SU-DHL-6 (cell line): ENCODE results near the gene DPAGT1.

ENCODE experiments used
- H2AFZ ChIP-seq: fragments of 200-600 bp; sonication (generic); 2 replicates; pipeline ENCODE4 v1.6.1; 2014; ENCODE audit warnings: low read depth, mild to moderate bottlenecking, moderate library complexity, mixed read lengths, antibody characterized with exemption, low read length; ENCODE audit not compliant: severe bottlenecking
- H3F3A ChIP-seq: fragments of 200-600 bp; shearing (Covaris generic); 2 replicates; pipeline ENCODE4 v1.6.0; 2016; ENCODE audit warnings: antibody characterized with exemption, mild to moderate bottlenecking; ENCODE audit not compliant: insufficient read depth
- H3K27ac ChIP-seq: fragments of 200-600 bp; sonication (generic); 2 replicates; pipeline ENCODE4 v1.5.1; 2016; ENCODE audit warnings: low read depth, mild to moderate bottlenecking, low read length, moderate library complexity, mixed read lengths
- H3K27me3 ChIP-seq: fragments of 200-600 bp; sonication (generic), shearing (Covaris generic); 2 replicates; pipeline ENCODE4 v1.6.0; 2014; ENCODE audit warnings: mild to moderate bottlenecking, low read length
- H3K36me3 ChIP-seq: fragments of 200-600 bp; sonication (generic); 2 replicates; pipeline ENCODE4 v1.6.1; 2014; ENCODE audit warnings: mild to moderate bottlenecking, low read length, mixed read lengths
- H3K4me2 ChIP-seq: fragments of 300-600, 200-600 bp; shearing (Covaris generic), sonication (generic); 2 replicates; pipeline ENCODE4 v1.6.0; 2014; ENCODE audit warnings: low read length, low read depth, mild to moderate bottlenecking; ENCODE audit not compliant: poor library complexity, severe bottlenecking
- H3K4me3 ChIP-seq: fragments of 200-600 bp; sonication (generic); 2 replicates; pipeline ENCODE4 v1.5.1; 2014; ENCODE audit warnings: antibody characterized with exemption, low read length, mild to moderate bottlenecking, mixed read lengths; ENCODE audit not compliant: insufficient read depth, poor library complexity, severe bottlenecking
- H3K79me2 ChIP-seq: fragments of 200-600 bp; sonication (generic); 2 replicates; pipeline ENCODE4 v1.6.1; 2014; ENCODE audit warnings: mild to moderate bottlenecking, low read length, moderate library complexity; ENCODE audit not compliant: insufficient read depth
- H3K9ac ChIP-seq: fragments of 200-600 bp; sonication (generic); 2 replicates; pipeline ENCODE4 v1.7.0; 2014; ENCODE audit warnings: mild to moderate bottlenecking, low read length
- H3K9me2 ChIP-seq: fragments of 200-600 bp; sonication (generic); replicated peaks from 2 replicates; pipeline ENCODE4 v1.6.1; 2014; ENCODE audit warnings: low read length; ENCODE audit not compliant: insufficient read depth
- H3K9me3 ChIP-seq: fragments of 200-600 bp; sonication (generic); 2 replicates; pipeline ENCODE4 v1.6.1; 2014; ENCODE audit warnings: low read length, mixed read lengths; ENCODE audit not compliant: insufficient read depth
- H4K20me1 ChIP-seq: fragments of 200-600 bp; sonication (generic); 2 replicates; pipeline ENCODE4 v1.6.1; 2014; ENCODE audit warnings: low read depth, mild to moderate bottlenecking, antibody characterized with exemption, low read length, moderate library complexity, mixed read lengths
- CTCF ChIP-seq: fragments of 200-600 bp; sonication (generic); IDR thresholded peaks from one replicate; pipeline ENCODE4 v1.5.1; 2017; ENCODE audit warnings: antibody characterized with exemption, mild to moderate bottlenecking, low read length, moderate library complexity; ENCODE audit not compliant: insufficient read depth, poor library complexity, severe bottlenecking
- EZH2phosphoT487 ChIP-seq: fragments of 200-600 bp; sonication (generic), shearing (Covaris generic); conservative IDR thresholded peaks from 2 replicates; pipeline ENCODE4 v1.6.1; 2018; ENCODE audit warnings: mild to moderate bottlenecking, antibody characterized with exemption, low read length, moderate library complexity, mixed read lengths

Gene DPAGT1

DNA sequence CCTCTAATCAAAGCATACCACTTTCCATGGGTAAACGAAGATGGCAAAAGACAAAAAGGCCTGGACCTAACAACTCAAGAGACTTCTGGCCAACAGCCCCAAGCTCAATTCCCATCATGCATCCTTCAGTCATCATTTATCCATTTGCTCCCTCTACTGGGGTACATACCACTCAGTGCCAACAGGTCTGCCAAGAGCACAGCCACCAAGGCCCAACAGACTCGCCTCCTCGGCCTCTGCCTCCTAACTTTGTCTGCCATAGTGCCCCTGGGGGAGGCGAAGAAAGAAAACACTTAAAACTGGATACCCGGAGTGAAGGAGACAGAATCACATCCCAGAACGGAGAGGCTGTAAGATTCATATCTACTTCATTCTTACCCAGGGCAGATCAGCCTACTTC, 45.8 kb downstream of the DPAGT1 start:
- H3K27ac ChIP-seq: no peak overlapping the region

DNA sequence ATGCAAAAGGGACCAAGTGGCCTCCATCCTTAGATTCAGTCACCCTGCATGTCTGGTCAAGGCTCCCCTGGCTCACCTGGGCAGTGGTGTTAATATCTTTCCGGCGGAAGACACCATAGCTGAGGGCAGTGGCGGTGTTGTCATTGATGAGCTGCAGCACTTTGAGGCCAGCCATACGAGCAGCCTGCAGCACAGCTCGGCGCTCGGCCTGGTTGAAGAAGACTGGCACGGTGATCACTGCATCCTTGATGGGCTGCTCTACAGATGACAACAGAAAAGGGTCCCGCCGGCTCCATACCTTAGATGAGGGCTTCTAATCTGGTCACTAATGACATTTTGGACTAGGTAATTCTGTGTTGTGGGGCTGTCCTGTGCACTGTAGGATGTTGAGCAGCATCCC, 47.2 kb downstream of the DPAGT1 start:
- peaks cover 27% of the 10 kb centered on the region for H3K79me2 ChIP-seq
- H3K9ac ChIP-seq: no peak overlapping the region
- no peaks in the 10 kb centered on the region for H3K9me2 ChIP-seq
- H3K27me3 ChIP-seq: no peaks in the 10 kb centered on the region
- no peaks in the 10 kb centered on the region for H4K20me1 ChIP-seq
- H3K9me3 ChIP-seq: no peaks in the 10 kb centered on the region
- no peak for TF ChIP-seq EZH2phosphoT487
- TF ChIP-seq CTCF: no peak
- no peaks in the 10 kb centered on the region for H3K36me3 ChIP-seq
- no peaks in the 10 kb centered on the region for H3F3A ChIP-seq
- no peak overlapping the region for H3K4me2 ChIP-seq
- no peak overlapping the region for H2AFZ ChIP-seq
- no peak overlapping the region for H3K4me3 ChIP-seq
- no peak overlapping the region for H3K27ac ChIP-seq

More for the DNA sequence above, 45.8 kb downstream of the DPAGT1 start:
- no peaks in the 10 kb centered on the region for H3K9me3 ChIP-seq
- TF ChIP-seq CTCF (no peak), EZH2phosphoT487 (no peak)
- peak overlapping the region; percentile 54 for H3K4me2 ChIP-seq
- H3K79me2 ChIP-seq: peaks cover 27% of the 10 kb centered on the region
- H3K36me3 ChIP-seq: no peaks in the 10 kb centered on the region
- H2AFZ ChIP-seq: no peak overlapping the region
- no peaks in the 10 kb centered on the region for H3F3A ChIP-seq
- peak overlapping the region; percentile 71 for H3K4me3 ChIP-seq
- peak overlapping the region; percentile 95 for H3K9ac ChIP-seq
- H3K9me2 ChIP-seq: no peaks in the 10 kb centered on the region
- no peaks in the 10 kb centered on the region for H4K20me1 ChIP-seq
- no peaks in the 10 kb centered on the region for H3K27me3 ChIP-seq

- Histone ChIP-seq H2AFZ (no peak overlapping the region), H3K79me2 (peaks cover 16% of the 10 kb centered on the region), H3K4me3 (no peak overlapping the region), H3K9ac (no peak overlapping the region), H4K20me1 (no peaks in the 10 kb centered on the region), H3K4me2 (no peak overlapping the region), H3F3A (no peaks in the 10 kb centered on the region), H3K9me2 (no peaks in the 10 kb centered on the region), H3K9me3 (no peaks in the 10 kb centered on the region), H3K27ac (no peak overlapping the region), H3K36me3 (0 out of 2 replicates have a peak, but pooled peaks cover 2% of the 10 kb centered on the region), H3K27me3 (no peaks in the 10 kb centered on the region)
- TF ChIP-seq CTCF (no peak), EZH2phosphoT487 (no peak)
Measured at GRCh38 chr11:119052163-119052814, 49.4 kb downstream of the DPAGT1 start.
